Dermis lymphatic vessel endothelial cell (primary cell): ENCODE measurements around the gene PQBP1. TPM values are rescaled to one million over a fixed set of nuclear protein-coding genes. Genes with fewer than 3 reads are reported as not detected.

Experiments
- total RNA-seq: library from RNA; depleted of rRNA; stranded (reverse); fragments of >200 nt; gene quantifications from 2 replicates; pipeline ENCODE4 v1.2.1, GENCODE V29; 2014

PQBP1 gene, protein sequence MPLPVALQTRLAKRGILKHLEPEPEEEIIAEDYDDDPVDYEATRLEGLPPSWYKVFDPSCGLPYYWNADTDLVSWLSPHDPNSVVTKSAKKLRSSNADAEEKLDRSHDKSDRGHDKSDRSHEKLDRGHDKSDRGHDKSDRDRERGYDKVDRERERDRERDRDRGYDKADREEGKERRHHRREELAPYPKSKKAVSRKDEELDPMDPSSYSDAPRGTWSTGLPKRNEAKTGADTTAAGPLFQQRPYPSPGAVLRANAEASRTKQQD
- 73.4 and 80.2 TPM in 2 replicates for total RNA-seq

GRCh38 chrX:48897625-48898306, at the start of gene PQBP1, which contains the start of gene TIMM17B:
TSS of gene PQBP1 (plus strand) at chrX:48897930. CDS start at chrX:48898510, 580 bp downstream.
TSS of gene TIMM17B (minus strand) at chrX:48897768. CDS start at chrX:48897749, 19 bp downstream.

GRCh38 chrX:48911412-48912182, 13.9 kb downstream of the PQBP1 start, which contains the start of gene SLC35A2:
TSS of gene SLC35A2 (minus strand) at chrX:48911646. CDS start at chrX:48911636, 10 bp downstream.

DNA sequence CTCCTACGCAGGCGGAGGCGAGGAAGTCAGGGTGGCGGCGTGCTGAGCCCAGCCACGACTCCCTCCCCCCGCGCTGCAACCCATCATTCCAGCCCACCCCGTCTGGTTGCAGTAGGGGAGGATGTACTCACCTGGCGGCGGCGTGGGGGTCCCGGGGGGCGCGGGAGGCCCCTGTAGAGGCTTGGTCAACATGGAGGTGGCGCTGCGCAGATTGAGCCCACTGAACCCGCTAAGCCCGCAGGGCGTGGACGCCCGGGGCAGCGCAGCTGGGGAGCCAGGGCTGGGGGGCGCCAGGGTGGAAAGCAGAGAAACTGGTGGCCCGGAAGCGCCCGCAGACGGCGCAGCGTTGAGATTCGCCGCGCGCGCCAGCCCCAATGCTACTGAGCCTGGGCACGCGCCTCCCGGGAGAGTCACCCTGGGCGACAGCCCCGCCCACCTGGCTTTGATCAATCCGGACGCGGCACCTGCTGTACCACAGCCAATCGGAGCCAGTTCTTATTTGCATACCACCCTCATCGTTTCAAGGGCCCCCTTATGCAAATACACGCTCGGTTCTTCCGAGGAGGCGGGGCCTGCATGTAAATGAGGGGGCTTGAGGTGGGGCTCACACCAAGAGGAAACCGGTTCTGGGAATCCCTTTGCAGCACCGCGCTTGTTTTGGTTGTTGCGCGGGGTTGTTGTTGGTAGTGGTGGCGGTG, 21.1 kb downstream of the PQBP1 start, which contains the start of gene PIM2:
Gene PIM2 (minus strand): TSS at position 382 of the 698 bp plus-strand sequence. CDS start 190 bp downstream, at position 192.

Other genes with a start within 250 kb of the PQBP1 start
- gene WAS, start 214.1 kb upstream of the PQBP1 start, total RNA-seq: not detected in 2 replicates
- 2.7 and 3.1 TPM in 2 replicates for gene SUV39H1, start 201.2 kb upstream of the PQBP1 start, total RNA-seq
- not detected in 2 replicates for gene GLOD5, start 136.2 kb upstream of the PQBP1 start, total RNA-seq
- gene GATA1, start 111.3 kb upstream of the PQBP1 start, total RNA-seq: not detected in 2 replicates
- gene HDAC6, start 95.9 kb upstream of the PQBP1 start, total RNA-seq: 21.7 and 25.2 TPM in 2 replicates
- gene ERAS, start 71.4 kb upstream of the PQBP1 start, total RNA-seq: not detected in 2 replicates
- 0.09 and 0.11 TPM in 2 replicates for gene PCSK1N, start 62.3 kb upstream of the PQBP1 start, total RNA-seq
- 18.6 and 20.2 TPM in 2 replicates for gene TIMM17B, start 162 bp upstream of the PQBP1 start, total RNA-seq
- gene SLC35A2, start 13.7 kb downstream of the PQBP1 start, total RNA-seq: 7.8 and 11.9 TPM in 2 replicates
- 3.0 and 3.4 TPM in 2 replicates for gene PIM2, start 21.1 kb downstream of the PQBP1 start, total RNA-seq
- 25.8 and 26.0 TPM in 2 replicates for gene OTUD5, start 59.7 kb downstream of the PQBP1 start, total RNA-seq
- 0.09 and 0.22 TPM in 2 replicates for gene KCND1, start 73.9 kb downstream of the PQBP1 start, total RNA-seq
- gene GRIPAP1, start 104.3 kb downstream of the PQBP1 start, total RNA-seq: 14.7 and 17.6 TPM in 2 replicates
- gene TFE3, start 145.4 kb downstream of the PQBP1 start, total RNA-seq: 9.2 and 10.8 TPM in 2 replicates
- gene CCDC120, start 161.1 kb downstream of the PQBP1 start, total RNA-seq: 0.52 and 0.54 TPM in 2 replicates
- 3.2 and 3.5 TPM in 2 replicates for gene PRAF2, start 176.1 kb downstream of the PQBP1 start, total RNA-seq
- 15.4 and 22.4 TPM in 2 replicates for gene WDR45, start 182.0 kb downstream of the PQBP1 start, total RNA-seq
- gene GPKOW, start 225.8 kb downstream of the PQBP1 start, total RNA-seq: 19.0 TPM in 2 replicates